GM23338 (cell line): Measurements from ENCODE around the gene CASTOR1. TPM values are rescaled to one million over a fixed set of nuclear protein-coding genes. Genes with fewer than 3 reads are reported as not detected.

Experiments
- ATAC-seq: fragments of 200-7000 bp; cut with Tn5 transposase; 3 replicates; pipeline ENCODE4 v1.9.1; 2020
- DNase-seq: peaks from one replicate; pipeline ENCODE4 v3.0.0-alpha.2; 2015; ENCODE audit warnings: low spot score
- H2AFZ ChIP-seq: fragments of 200-600 bp; sonication (generic); 2 replicates; pipeline ENCODE4 v1.8.0; 2016; ENCODE audit warnings: antibody characterized with exemption, mild to moderate bottlenecking, moderate library complexity
- H3F3A ChIP-seq: fragments of 200-600 bp; sonication (generic); replicated peaks from 2 replicates; pipeline ENCODE4 v1.8.0; 2017; ENCODE audit warnings: antibody characterized with exemption, mixed run types, low read depth
- H3K27ac ChIP-seq: fragments of 200-600 bp; sonication (generic); 2 replicates; pipeline ENCODE4 v1.6.1; 2016; ENCODE audit warnings: low read depth
- H3K27me3 ChIP-seq: fragments of 200-600 bp; sonication (generic); 2 replicates; pipeline ENCODE4 v1.8.0; 2016; ENCODE audit warnings: mild to moderate bottlenecking, mixed run types, moderate library complexity; ENCODE audit not compliant: insufficient read depth
- H3K36me3 ChIP-seq: fragments of 200-600 bp; sonication (generic); 2 replicates; pipeline ENCODE4 v1.8.0; 2016; ENCODE audit warnings: mild to moderate bottlenecking; ENCODE audit not compliant: insufficient read depth
- H3K4me1 ChIP-seq: fragments of 200-600 bp; sonication (generic); 2 replicates; pipeline ENCODE4 v1.8.0; 2016; ENCODE audit warnings: mild to moderate bottlenecking, moderate library complexity; ENCODE audit not compliant: insufficient read depth
- H3K4me2 ChIP-seq: fragments of 200-600 bp; sonication (generic); 2 replicates; pipeline ENCODE4 v1.7.1; 2017; ENCODE audit warnings: mixed run types
- H3K4me3 ChIP-seq: fragments of 200-600 bp; sonication (generic); 2 replicates; pipeline ENCODE4 v1.6.1; 2016; ENCODE audit warnings: mixed run types
- H3K79me2 ChIP-seq: fragments of 200-600 bp; sonication (generic); replicated peaks from 2 replicates; pipeline ENCODE4 v1.8.0; 2017; ENCODE audit warnings: mild to moderate bottlenecking; ENCODE audit not compliant: insufficient read depth
- H3K9me2 ChIP-seq: fragments of 200-600 bp; sonication (generic); 2 replicates; pipeline ENCODE4 v1.8.0; 2017; ENCODE audit not compliant: insufficient read depth
- H4K20me1 ChIP-seq: fragments of 200-600 bp; sonication (generic); replicated peaks from 2 replicates; pipeline ENCODE4 v1.8.0; 2017; ENCODE audit warnings: mild to moderate bottlenecking; ENCODE audit not compliant: insufficient read depth
- H3K27ac Mint-ChIP-seq: 2 replicates; pipeline ENCODE4 v1.8.0; 2020; ENCODE audit warnings: inconsistent platforms, mild to moderate bottlenecking, moderate library complexity, mixed read lengths
- H3K27me3 Mint-ChIP-seq: 3 replicates; pipeline ENCODE4 v1.8.0; 2022; ENCODE audit warnings: low read depth, mild to moderate bottlenecking, moderate library complexity, mixed read lengths, inconsistent platforms; ENCODE audit not compliant: insufficient read depth, poor library complexity
- H3K36me3 Mint-ChIP-seq: 3 replicates; pipeline ENCODE4 v1.8.0; 2021; ENCODE audit warnings: low read depth, mild to moderate bottlenecking, inconsistent platforms, moderate library complexity, mixed read lengths
- H3K4me1 Mint-ChIP-seq: 3 replicates; pipeline ENCODE4 v1.8.0; 2020; ENCODE audit warnings: mild to moderate bottlenecking, inconsistent platforms, mixed read lengths
- H3K4me3 Mint-ChIP-seq: 3 replicates; pipeline ENCODE4 v1.8.0; 2021; ENCODE audit warnings: moderate library complexity, mild to moderate bottlenecking, inconsistent platforms, mixed read lengths
- H3K9me3 Mint-ChIP-seq: 3 replicates; pipeline ENCODE4 v1.8.0; 2020; ENCODE audit warnings: moderate library complexity, mild to moderate bottlenecking, inconsistent platforms, mixed read lengths
- CREB1 ChIP-seq: fragments of 250-450 bp; sonication (Bioruptor Pico); IDR thresholded peaks from 2 replicates; pipeline ENCODE4 v1.5.0; 2020; ENCODE audit warnings: low read depth, mild to moderate bottlenecking, moderate library complexity
- CTCF ChIP-seq, 2 experiments: fragments of 200-600 bp in 1 of 2; sonication (generic) in 1 of 2; conservative IDR thresholded peaks; 2 replicates each; pipeline versions ENCODE4 v1.5.1 to v1.6.1; 2016 to 2017; ENCODE audit warnings: antibody characterized with exemption in 2 of 2, low read depth in 2 of 2, mild to moderate bottlenecking in 2 of 2, moderate library complexity in 1 of 2
- ETS1 ChIP-seq: IDR thresholded peaks from 2 replicates; pipeline ENCODE4 v1.6.1; 2016; ENCODE audit warnings: antibody characterized with exemption
- EZH2 ChIP-seq: fragments of 200-600 bp; sonication (generic); IDR thresholded peaks from one replicate; pipeline ENCODE4 v1.8.0; 2017; ENCODE audit warnings: antibody characterized with exemption, mild to moderate bottlenecking, low read depth; ENCODE audit not compliant: unreplicated experiment
- EZH2phosphoT487 ChIP-seq: fragments of 200-600 bp; sonication (generic); IDR thresholded peaks from one replicate; pipeline ENCODE4 v1.8.1; 2018; ENCODE audit warnings: antibody characterized with exemption; ENCODE audit not compliant: unreplicated experiment
- POLR2AphosphoS5 ChIP-seq: IDR thresholded peaks from 2 replicates; pipeline ENCODE4 v1.6.1; 2016; ENCODE audit warnings: antibody characterized with exemption, low read depth
- REST ChIP-seq: IDR thresholded peaks from one replicate; pipeline ENCODE4 v1.6.1; 2018; ENCODE audit warnings: antibody characterized with exemption; ENCODE audit not compliant: unreplicated experiment
- STAT1 ChIP-seq: IDR thresholded peaks from one replicate; pipeline ENCODE4 v1.6.1; 2016; ENCODE audit warnings: antibody characterized with exemption; ENCODE audit not compliant: unreplicated experiment
- ZNF114 ChIP-seq: fragments of 250-450 bp; sonication (Bioruptor Pico); IDR thresholded peaks from 2 replicates; pipeline ENCODE4 v1.5.0; 2020; ENCODE audit warnings: mild to moderate bottlenecking, moderate library complexity
- ZNF331 ChIP-seq: fragments of 250-450 bp; sonication (Bioruptor Pico); IDR thresholded peaks from 2 replicates; pipeline ENCODE4 v1.5.0; 2020; ENCODE audit warnings: low read depth, mild to moderate bottlenecking, moderate library complexity
- polyA plus RNA-seq: library from polyadenylated mRNA; unstranded; fragments of >200 nt; fragmentation: Nextera tagmentation; extraction: Ambion mirVana; gene quantifications from 2 replicates; pipeline ENCODE4 v1.2.1, GENCODE V29; 2016
- total RNA-seq: library from RNA; depleted of rRNA; stranded (reverse); fragments of >200 nt; shearing (Covaris generic); gene quantifications from 2 replicates; pipeline ENCODE4 v1.2.3, GENCODE V29; 2014

Gene CASTOR1
- total and polyA plus RNA-seq, 2 experiments from 2014 or later, result 11.3 to 23.2 TPM

- TF ChIP-seq ZNF331, result no peak
- TF ChIP-seq POLR2AphosphoS5, result no peak
- TF ChIP-seq CREB1 (CRISPR knock-in tag), result no peak
- TF ChIP-seq STAT1, result no peak
- no peak for TF ChIP-seq REST
Observed at GRCh38 chr22:30304495-30305244, 15.4 kb upstream of the CASTOR1 start (continued).

GRCh38 chr22:30302810-30303138, 13.5 kb upstream of the CASTOR1 start:
- no peak overlapping the region for H3K27ac Mint-ChIP-seq
- DNase-seq (no peak), ATAC-seq (no peak)
- Histone ChIP-seq H3F3A (no peaks in the 10 kb centered on the region), H3K4me2 (no peak overlapping the region), H3K79me2 (no peaks in the 10 kb centered on the region), H2AFZ (no peak overlapping the region), H3K27me3 (no peaks in the 10 kb centered on the region), H3K4me1 (no peaks in the 10 kb centered on the region), H4K20me1 (no peaks in the 10 kb centered on the region; the same call in none of the 2 replicates), H3K36me3 (no peaks in the 10 kb centered on the region), H3K27ac (no peak overlapping the region), H3K9me2 (no peaks in the 10 kb centered on the region), H3K4me3 (no peak overlapping the region)
- peaks cover 6% of the 10 kb centered on the region for H3K27me3 Mint-ChIP-seq
- peaks cover 16% of the 10 kb centered on the region for H3K4me1 Mint-ChIP-seq
- H3K36me3 Mint-ChIP-seq, result no peaks in the 10 kb centered on the region; the same call in 2 of the 3 replicates
- no peak overlapping the region for H3K4me3 Mint-ChIP-seq
- no peaks in the 10 kb centered on the region for H3K9me3 Mint-ChIP-seq
- TF ChIP-seq REST, result no peak
- TF ChIP-seq ZNF331, result no peak
- no peak for TF ChIP-seq CTCF (conservative IDR thresholded peaks at IDR 0.05; ENCODE audit: low read depth in 2 of 2)
- no peak for TF ChIP-seq EZH2phosphoT487
- TF ChIP-seq ETS1, result no peak
- no peak for TF ChIP-seq STAT1
- no peak for TF ChIP-seq ZNF114
- no peak for TF ChIP-seq POLR2AphosphoS5
- TF ChIP-seq EZH2, result no peak
